Measurements from ENCODE around the gene LIME1. TPM values are rescaled to one million over a fixed set of nuclear protein-coding genes. Genes with fewer than 3 reads are reported as not detected.

Gene LIME1
- total RNA-seq, 2 donors from 2014 or later, result 4.9 to 14.0 TPM

- TF ChIP-seq POLR2A (IDR thresholded peaks at IDR 0.05) (peak; percentile 13 to 58 (median 54)), CTCF (IDR thresholded peaks at IDR 0.05) (peak in 1 of 7 experiments; percentile 20)
- no peaks in the 10 kb centered on the region for H3K9me3 ChIP-seq
- H3K4me3 ChIP-seq, result peak within 1 kb of the TSS; percentile 67 to 88
- H3K4me1 ChIP-seq, result peaks cover 24% of the 10 kb centered on the region
- intact Hi-C loops (cut with DNase I), result no loop called here
- peak within 1 kb of the TSS; percentile 69 to 83 (median 78) for H3K27ac ChIP-seq
- ATAC-seq, result peak; percentile 96
- H3K36me3 ChIP-seq (replicated peaks in 1 of 2; ENCODE audit: insufficient read depth in 1 of 2, low read depth in 2 of 2), result peaks cover 0 to 9% of the 10 kb centered on the region in 2 donors
- WGBS, 2 donors, result 1% methylated on average over 51 of the region's 98 CpGs; no CpG with 5 or more reads in 1 of the 2 donors
- peak; percentile 87 to 93 (median 89) for DNase-seq
- H3K27me3 ChIP-seq, result no peaks in the 10 kb centered on the region
Observed at GRCh38 chr20:63707558-63708300, 28.7 kb upstream of the LIME1 start, which contains the start of the genes ARFRP1 and ZGPAT. ARFRP1 (minus strand) TSS chr20:63707976; CDS start chr20:63707091, 885 bp downstream. ZGPAT (plus strand) TSS chr20:63708039; CDS start chr20:63708581, 542 bp downstream.

- Histone ChIP-seq H3K27me3 (no peaks in the 10 kb centered on the region), H3K36me3 (replicated peaks in 1 of 2; ENCODE audit: insufficient read depth in 1 of 2, low read depth in 2 of 2) (peaks cover 0 to 10% of the 10 kb centered on the region in 2 donors), H3K9me3 (no peaks in the 10 kb centered on the region), H3K4me1 (peaks cover 24% of the 10 kb centered on the region), H3K4me3 (peak overlapping the region; percentile 67 to 88), H3K27ac (peak overlapping the region; percentile 69 to 83 (median 78))
- no peak for ATAC-seq
- WGBS, 2 donors, result 20 to 50% methylated on average over 26 to 66 of the region's 67 CpGs
- intact Hi-C loops (cut with DNase I), result no loop called here
- peak; percentile 13 to 30 (median 24) for DNase-seq
- TF ChIP-seq POLR2A (IDR thresholded peaks at IDR 0.05) (no peak), CTCF (IDR thresholded peaks at IDR 0.05) (no peak)
Observed at GRCh38 chr20:63708301-63709148, 27.9 kb upstream of the LIME1 start.

GRCh38 chr20:63709149-63709527 is 27.3 kb upstream of the LIME1 start:
- no peak overlapping the region for H3K27ac ChIP-seq
- TF ChIP-seq POLR2A (IDR thresholded peaks at IDR 0.05), result no peak
- no peak for TF ChIP-seq CTCF (IDR thresholded peaks at IDR 0.05)
- DNase-seq, result no peak
- intact Hi-C loops (cut with DNase I), result no loop called here
- ATAC-seq, result no peak
- H3K36me3 ChIP-seq (replicated peaks in 1 of 2; ENCODE audit: insufficient read depth in 1 of 2, low read depth in 2 of 2), result peaks cover 0 to 10% of the 10 kb centered on the region in 2 donors
- H3K27me3 ChIP-seq, result no peaks in the 10 kb centered on the region
- H3K4me3 ChIP-seq, result no peak overlapping the region
- H3K4me1 ChIP-seq, result peaks cover 24% of the 10 kb centered on the region
- WGBS, 2 donors, result 90 to 91% methylated on average over 13 to 15 of the region's 17 CpGs
- H3K9me3 ChIP-seq, result no peaks in the 10 kb centered on the region

- DNase-seq (no peak), ATAC-seq (no peak)
- Histone ChIP-seq H3K36me3 (replicated peaks in 1 of 2; ENCODE audit: insufficient read depth in 1 of 2, low read depth in 2 of 2) (peaks cover 0 to 7% of the 10 kb centered on the region in 2 donors), H3K27me3 (no peaks in the 10 kb centered on the region), H3K4me3 (no peak overlapping the region), H3K27ac (no peak overlapping the region), H3K9me3 (no peaks in the 10 kb centered on the region), H3K4me1 (peaks cover 21% of the 10 kb centered on the region)
- no peak for TF ChIP-seq CTCF (IDR thresholded peaks at IDR 0.05)
- TF ChIP-seq POLR2A (IDR thresholded peaks at IDR 0.05), result no peak
- WGBS, 2 donors, result 77 to 78% methylated on average over 12 of the region's 12 CpGs
- intact Hi-C loops (cut with DNase I), result no loop called here
Observed at GRCh38 chr20:63711085-63711645, 25.3 kb upstream of the LIME1 start.
